GM23338 (cell line): ENCODE data around the gene NEK6. TPM values are rescaled to one million over a fixed set of nuclear protein-coding genes. Genes with fewer than 3 reads are reported as not detected.

ENCODE experiments used
- ATAC-seq: fragments of 200-7000 bp; cut with Tn5 transposase; 3 replicates; pipeline ENCODE4 v1.9.1; 2020
- DNase-seq: peaks from one replicate; pipeline ENCODE4 v3.0.0-alpha.2; 2015; ENCODE audit warnings: low spot score
- H2AFZ ChIP-seq: fragments of 200-600 bp; sonication (generic); 2 replicates; pipeline ENCODE4 v1.8.0; 2016; ENCODE audit warnings: antibody characterized with exemption, mild to moderate bottlenecking, moderate library complexity
- H3F3A ChIP-seq: fragments of 200-600 bp; sonication (generic); replicated peaks from 2 replicates; pipeline ENCODE4 v1.8.0; 2017; ENCODE audit warnings: antibody characterized with exemption, mixed run types, low read depth
- H3K27ac ChIP-seq: fragments of 200-600 bp; sonication (generic); 2 replicates; pipeline ENCODE4 v1.6.1; 2016; ENCODE audit warnings: low read depth
- H3K27me3 ChIP-seq: fragments of 200-600 bp; sonication (generic); 2 replicates; pipeline ENCODE4 v1.8.0; 2016; ENCODE audit warnings: mild to moderate bottlenecking, mixed run types, moderate library complexity; ENCODE audit not compliant: insufficient read depth
- H3K36me3 ChIP-seq: fragments of 200-600 bp; sonication (generic); 2 replicates; pipeline ENCODE4 v1.8.0; 2016; ENCODE audit warnings: mild to moderate bottlenecking; ENCODE audit not compliant: insufficient read depth
- H3K4me1 ChIP-seq: fragments of 200-600 bp; sonication (generic); 2 replicates; pipeline ENCODE4 v1.8.0; 2016; ENCODE audit warnings: mild to moderate bottlenecking, moderate library complexity; ENCODE audit not compliant: insufficient read depth
- H3K4me2 ChIP-seq: fragments of 200-600 bp; sonication (generic); 2 replicates; pipeline ENCODE4 v1.7.1; 2017; ENCODE audit warnings: mixed run types
- H3K4me3 ChIP-seq: fragments of 200-600 bp; sonication (generic); 2 replicates; pipeline ENCODE4 v1.6.1; 2016; ENCODE audit warnings: mixed run types
- H3K79me2 ChIP-seq: fragments of 200-600 bp; sonication (generic); replicated peaks from 2 replicates; pipeline ENCODE4 v1.8.0; 2017; ENCODE audit warnings: mild to moderate bottlenecking; ENCODE audit not compliant: insufficient read depth
- H3K9me2 ChIP-seq: fragments of 200-600 bp; sonication (generic); 2 replicates; pipeline ENCODE4 v1.8.0; 2017; ENCODE audit not compliant: insufficient read depth
- H4K20me1 ChIP-seq: fragments of 200-600 bp; sonication (generic); replicated peaks from 2 replicates; pipeline ENCODE4 v1.8.0; 2017; ENCODE audit warnings: mild to moderate bottlenecking; ENCODE audit not compliant: insufficient read depth
- H3K27ac Mint-ChIP-seq: 2 replicates; pipeline ENCODE4 v1.8.0; 2020; ENCODE audit warnings: inconsistent platforms, mild to moderate bottlenecking, moderate library complexity, mixed read lengths
- H3K27me3 Mint-ChIP-seq: 3 replicates; pipeline ENCODE4 v1.8.0; 2022; ENCODE audit warnings: low read depth, mild to moderate bottlenecking, moderate library complexity, mixed read lengths, inconsistent platforms; ENCODE audit not compliant: insufficient read depth, poor library complexity
- H3K36me3 Mint-ChIP-seq: 3 replicates; pipeline ENCODE4 v1.8.0; 2021; ENCODE audit warnings: low read depth, mild to moderate bottlenecking, inconsistent platforms, moderate library complexity, mixed read lengths
- H3K4me1 Mint-ChIP-seq: 3 replicates; pipeline ENCODE4 v1.8.0; 2020; ENCODE audit warnings: mild to moderate bottlenecking, inconsistent platforms, mixed read lengths
- H3K4me3 Mint-ChIP-seq: 3 replicates; pipeline ENCODE4 v1.8.0; 2021; ENCODE audit warnings: moderate library complexity, mild to moderate bottlenecking, inconsistent platforms, mixed read lengths
- H3K9me3 Mint-ChIP-seq: 3 replicates; pipeline ENCODE4 v1.8.0; 2020; ENCODE audit warnings: moderate library complexity, mild to moderate bottlenecking, inconsistent platforms, mixed read lengths
- CREB1 ChIP-seq: fragments of 250-450 bp; sonication (Bioruptor Pico); IDR thresholded peaks from 2 replicates; pipeline ENCODE4 v1.5.0; 2020; ENCODE audit warnings: low read depth, mild to moderate bottlenecking, moderate library complexity
- EZH2 ChIP-seq: fragments of 200-600 bp; sonication (generic); IDR thresholded peaks from one replicate; pipeline ENCODE4 v1.8.0; 2017; ENCODE audit warnings: antibody characterized with exemption, mild to moderate bottlenecking, low read depth; ENCODE audit not compliant: unreplicated experiment
- EZH2phosphoT487 ChIP-seq: fragments of 200-600 bp; sonication (generic); IDR thresholded peaks from one replicate; pipeline ENCODE4 v1.8.1; 2018; ENCODE audit warnings: antibody characterized with exemption; ENCODE audit not compliant: unreplicated experiment
- JUNB ChIP-seq: IDR thresholded peaks from one replicate; pipeline ENCODE4 v1.6.1; 2016; ENCODE audit warnings: antibody characterized with exemption; ENCODE audit not compliant: unreplicated experiment
- NANOG ChIP-seq: IDR thresholded peaks from 2 replicates; pipeline ENCODE4 v1.6.1; 2016; ENCODE audit warnings: antibody characterized with exemption, borderline replicate concordance
- STAT1 ChIP-seq: IDR thresholded peaks from one replicate; pipeline ENCODE4 v1.6.1; 2016; ENCODE audit warnings: antibody characterized with exemption; ENCODE audit not compliant: unreplicated experiment
- ZNF331 ChIP-seq: fragments of 250-450 bp; sonication (Bioruptor Pico); IDR thresholded peaks from 2 replicates; pipeline ENCODE4 v1.5.0; 2020; ENCODE audit warnings: low read depth, mild to moderate bottlenecking, moderate library complexity
- polyA plus RNA-seq: library from polyadenylated mRNA; unstranded; fragments of >200 nt; fragmentation: Nextera tagmentation; extraction: Ambion mirVana; gene quantifications from 2 replicates; pipeline ENCODE4 v1.2.1, GENCODE V29; 2016
- total RNA-seq: library from RNA; depleted of rRNA; stranded (reverse); fragments of >200 nt; shearing (Covaris generic); gene quantifications from 2 replicates; pipeline ENCODE4 v1.2.3, GENCODE V29; 2014
- TF ChIP-seq, protein P1 (sequence below), 2 experiments: fragments of 200-600 bp in 1 of 2; sonication (generic) in 1 of 2; conservative IDR thresholded peaks; 2 replicates each; pipeline versions ENCODE4 v1.5.1 to v1.6.1; 2016 to 2017; ENCODE audit warnings: antibody characterized with exemption in 2 of 2, low read depth in 2 of 2, mild to moderate bottlenecking in 2 of 2, moderate library complexity in 1 of 2
- TF ChIP-seq, protein P2 (sequence below): IDR thresholded peaks from 2 replicates; pipeline ENCODE4 v1.6.1; 2016; ENCODE audit warnings: antibody characterized with exemption
- TF ChIP-seq, protein P3 (sequence below): fragments of 250-450 bp; sonication (Bioruptor Pico); IDR thresholded peaks from 2 replicates; pipeline ENCODE4 v1.5.0; 2020; ENCODE audit warnings: mild to moderate bottlenecking, moderate library complexity

Gene NEK6
- total and polyA plus RNA-seq, 2 experiments from 2014 or later, result 8.1 to 11.2 TPM

DNA sequence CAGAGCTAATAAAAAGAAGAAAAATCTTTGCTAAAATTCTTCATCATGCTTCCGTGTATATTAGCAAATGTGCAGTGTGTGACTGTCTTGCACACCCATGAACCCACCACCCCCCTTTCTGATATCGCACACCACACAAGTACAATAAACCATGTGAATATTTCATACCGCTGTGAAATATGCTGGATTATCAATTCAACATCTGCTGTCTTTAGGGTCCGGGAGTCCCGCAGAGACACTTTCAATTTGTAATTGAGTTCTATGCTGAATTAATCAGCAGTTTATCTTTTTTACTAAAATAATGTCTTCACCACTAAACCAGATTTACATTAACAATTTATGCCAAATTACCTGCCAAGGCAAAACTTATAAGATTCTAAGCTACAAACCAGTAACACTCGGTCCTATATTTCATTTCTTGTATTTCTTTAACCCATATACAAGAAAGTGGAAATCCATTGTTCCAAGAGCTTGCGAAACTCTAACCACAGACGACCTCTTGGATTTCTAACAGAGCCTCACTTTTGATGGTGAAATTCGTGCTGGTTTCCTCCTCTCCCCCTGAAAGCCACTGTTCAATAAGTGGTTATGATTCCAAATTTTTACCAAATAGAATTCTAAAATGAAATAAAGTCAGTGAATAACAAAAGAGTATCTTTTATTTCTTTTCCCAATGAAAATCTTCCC is 113.3 kb downstream of the NEK6 start:
- Mint-ChIP-seq H3K27me3 (no peaks in the 10 kb centered on the region), H3K4me3 (no peak overlapping the region), H3K27ac (no peak overlapping the region; the same call in 1 of the 2 replicates), H3K9me3 (peaks cover 3% of the 10 kb centered on the region; the same call in 2 of the 3 replicates), H3K36me3 (peaks cover 21% of the 10 kb centered on the region; the same call in 2 of the 3 replicates), H3K4me1 (peaks cover 37% of the 10 kb centered on the region)
- no peak for ATAC-seq
- no peak for DNase-seq
- Histone ChIP-seq H3K4me1 (no peaks in the 10 kb centered on the region), H3K9me2 (no peaks in the 10 kb centered on the region), H3K79me2 (peaks cover 98% of the 10 kb centered on the region), H3K27me3 (no peaks in the 10 kb centered on the region), H3F3A (no peaks in the 10 kb centered on the region), H4K20me1 (peaks cover 23% of the 10 kb centered on the region; the same call in 1 of the 2 replicates), H3K27ac (no peak overlapping the region), H2AFZ (no peak overlapping the region), H3K36me3 (no peaks in the 10 kb centered on the region), H3K4me2 (no peak overlapping the region), H3K4me3 (no peak overlapping the region)
- TF ChIP-seq, protein P1, sequence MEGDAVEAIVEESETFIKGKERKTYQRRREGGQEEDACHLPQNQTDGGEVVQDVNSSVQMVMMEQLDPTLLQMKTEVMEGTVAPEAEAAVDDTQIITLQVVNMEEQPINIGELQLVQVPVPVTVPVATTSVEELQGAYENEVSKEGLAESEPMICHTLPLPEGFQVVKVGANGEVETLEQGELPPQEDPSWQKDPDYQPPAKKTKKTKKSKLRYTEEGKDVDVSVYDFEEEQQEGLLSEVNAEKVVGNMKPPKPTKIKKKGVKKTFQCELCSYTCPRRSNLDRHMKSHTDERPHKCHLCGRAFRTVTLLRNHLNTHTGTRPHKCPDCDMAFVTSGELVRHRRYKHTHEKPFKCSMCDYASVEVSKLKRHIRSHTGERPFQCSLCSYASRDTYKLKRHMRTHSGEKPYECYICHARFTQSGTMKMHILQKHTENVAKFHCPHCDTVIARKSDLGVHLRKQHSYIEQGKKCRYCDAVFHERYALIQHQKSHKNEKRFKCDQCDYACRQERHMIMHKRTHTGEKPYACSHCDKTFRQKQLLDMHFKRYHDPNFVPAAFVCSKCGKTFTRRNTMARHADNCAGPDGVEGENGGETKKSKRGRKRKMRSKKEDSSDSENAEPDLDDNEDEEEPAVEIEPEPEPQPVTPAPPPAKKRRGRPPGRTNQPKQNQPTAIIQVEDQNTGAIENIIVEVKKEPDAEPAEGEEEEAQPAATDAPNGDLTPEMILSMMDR (conservative IDR thresholded peaks at IDR 0.05; ENCODE audit: low read depth in 2 of 2), result no peak

DNA sequence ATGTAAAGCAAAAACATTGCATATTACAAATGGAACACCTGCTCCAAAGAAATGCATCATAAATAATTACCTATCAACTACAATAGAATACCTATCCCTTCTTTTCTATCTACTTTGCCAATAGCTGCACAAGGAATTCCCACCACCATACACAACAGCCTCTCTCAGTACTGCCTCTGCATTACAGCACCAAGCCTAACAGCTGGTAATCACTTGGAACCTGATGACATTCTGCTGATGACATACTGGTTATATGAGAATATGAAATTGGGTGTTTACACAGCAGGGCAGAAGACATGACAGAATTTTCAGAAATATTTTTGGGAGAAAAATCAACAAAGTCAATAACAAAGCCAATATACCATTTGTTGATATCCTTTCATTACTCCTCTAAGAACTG is 114.3 kb downstream of the NEK6 start:
- H3K27me3 ChIP-seq, result no peaks in the 10 kb centered on the region
- H3K27me3 Mint-ChIP-seq, result no peaks in the 10 kb centered on the region
- ATAC-seq, result no peak
- no peak overlapping the region for H3K27ac ChIP-seq
- 0 out of 2 replicates have a peak overlapping the region, but pooled peaks have one; percentile 14 for H3K4me2 ChIP-seq
- peaks cover 3% of the 10 kb centered on the region; the same call in 2 of the 3 replicates for H3K9me3 Mint-ChIP-seq
- H3K79me2 ChIP-seq, result peaks cover 98% of the 10 kb centered on the region
- no peak overlapping the region for H2AFZ ChIP-seq
- no peaks in the 10 kb centered on the region for H3F3A ChIP-seq
- H3K27ac Mint-ChIP-seq, result no peak overlapping the region
- no peaks in the 10 kb centered on the region for H3K4me1 ChIP-seq
- peaks cover 26% of the 10 kb centered on the region; the same call in 1 of the 2 replicates for H4K20me1 ChIP-seq
- DNase-seq, result no peak
- no peaks in the 10 kb centered on the region for H3K9me2 ChIP-seq
- no peak overlapping the region for H3K4me3 Mint-ChIP-seq
- no peaks in the 10 kb centered on the region for H3K36me3 ChIP-seq
- H3K36me3 Mint-ChIP-seq, result peaks cover 22% of the 10 kb centered on the region; the same call in 2 of the 3 replicates
- H3K4me1 Mint-ChIP-seq, result peaks cover 37% of the 10 kb centered on the region
- H3K4me3 ChIP-seq, result no peak overlapping the region
- TF ChIP-seq CREB1 (no peak), EZH2phosphoT487 (no peak), NANOG (no peak), EZH2 (no peak), ZNF331 (CRISPR knock-in tag) (no peak), STAT1 (no peak), JUNB (no peak)
- TF ChIP-seq, protein P2, sequence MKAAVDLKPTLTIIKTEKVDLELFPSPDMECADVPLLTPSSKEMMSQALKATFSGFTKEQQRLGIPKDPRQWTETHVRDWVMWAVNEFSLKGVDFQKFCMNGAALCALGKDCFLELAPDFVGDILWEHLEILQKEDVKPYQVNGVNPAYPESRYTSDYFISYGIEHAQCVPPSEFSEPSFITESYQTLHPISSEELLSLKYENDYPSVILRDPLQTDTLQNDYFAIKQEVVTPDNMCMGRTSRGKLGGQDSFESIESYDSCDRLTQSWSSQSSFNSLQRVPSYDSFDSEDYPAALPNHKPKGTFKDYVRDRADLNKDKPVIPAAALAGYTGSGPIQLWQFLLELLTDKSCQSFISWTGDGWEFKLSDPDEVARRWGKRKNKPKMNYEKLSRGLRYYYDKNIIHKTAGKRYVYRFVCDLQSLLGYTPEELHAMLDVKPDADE, result no peak
- TF ChIP-seq, protein P3, sequence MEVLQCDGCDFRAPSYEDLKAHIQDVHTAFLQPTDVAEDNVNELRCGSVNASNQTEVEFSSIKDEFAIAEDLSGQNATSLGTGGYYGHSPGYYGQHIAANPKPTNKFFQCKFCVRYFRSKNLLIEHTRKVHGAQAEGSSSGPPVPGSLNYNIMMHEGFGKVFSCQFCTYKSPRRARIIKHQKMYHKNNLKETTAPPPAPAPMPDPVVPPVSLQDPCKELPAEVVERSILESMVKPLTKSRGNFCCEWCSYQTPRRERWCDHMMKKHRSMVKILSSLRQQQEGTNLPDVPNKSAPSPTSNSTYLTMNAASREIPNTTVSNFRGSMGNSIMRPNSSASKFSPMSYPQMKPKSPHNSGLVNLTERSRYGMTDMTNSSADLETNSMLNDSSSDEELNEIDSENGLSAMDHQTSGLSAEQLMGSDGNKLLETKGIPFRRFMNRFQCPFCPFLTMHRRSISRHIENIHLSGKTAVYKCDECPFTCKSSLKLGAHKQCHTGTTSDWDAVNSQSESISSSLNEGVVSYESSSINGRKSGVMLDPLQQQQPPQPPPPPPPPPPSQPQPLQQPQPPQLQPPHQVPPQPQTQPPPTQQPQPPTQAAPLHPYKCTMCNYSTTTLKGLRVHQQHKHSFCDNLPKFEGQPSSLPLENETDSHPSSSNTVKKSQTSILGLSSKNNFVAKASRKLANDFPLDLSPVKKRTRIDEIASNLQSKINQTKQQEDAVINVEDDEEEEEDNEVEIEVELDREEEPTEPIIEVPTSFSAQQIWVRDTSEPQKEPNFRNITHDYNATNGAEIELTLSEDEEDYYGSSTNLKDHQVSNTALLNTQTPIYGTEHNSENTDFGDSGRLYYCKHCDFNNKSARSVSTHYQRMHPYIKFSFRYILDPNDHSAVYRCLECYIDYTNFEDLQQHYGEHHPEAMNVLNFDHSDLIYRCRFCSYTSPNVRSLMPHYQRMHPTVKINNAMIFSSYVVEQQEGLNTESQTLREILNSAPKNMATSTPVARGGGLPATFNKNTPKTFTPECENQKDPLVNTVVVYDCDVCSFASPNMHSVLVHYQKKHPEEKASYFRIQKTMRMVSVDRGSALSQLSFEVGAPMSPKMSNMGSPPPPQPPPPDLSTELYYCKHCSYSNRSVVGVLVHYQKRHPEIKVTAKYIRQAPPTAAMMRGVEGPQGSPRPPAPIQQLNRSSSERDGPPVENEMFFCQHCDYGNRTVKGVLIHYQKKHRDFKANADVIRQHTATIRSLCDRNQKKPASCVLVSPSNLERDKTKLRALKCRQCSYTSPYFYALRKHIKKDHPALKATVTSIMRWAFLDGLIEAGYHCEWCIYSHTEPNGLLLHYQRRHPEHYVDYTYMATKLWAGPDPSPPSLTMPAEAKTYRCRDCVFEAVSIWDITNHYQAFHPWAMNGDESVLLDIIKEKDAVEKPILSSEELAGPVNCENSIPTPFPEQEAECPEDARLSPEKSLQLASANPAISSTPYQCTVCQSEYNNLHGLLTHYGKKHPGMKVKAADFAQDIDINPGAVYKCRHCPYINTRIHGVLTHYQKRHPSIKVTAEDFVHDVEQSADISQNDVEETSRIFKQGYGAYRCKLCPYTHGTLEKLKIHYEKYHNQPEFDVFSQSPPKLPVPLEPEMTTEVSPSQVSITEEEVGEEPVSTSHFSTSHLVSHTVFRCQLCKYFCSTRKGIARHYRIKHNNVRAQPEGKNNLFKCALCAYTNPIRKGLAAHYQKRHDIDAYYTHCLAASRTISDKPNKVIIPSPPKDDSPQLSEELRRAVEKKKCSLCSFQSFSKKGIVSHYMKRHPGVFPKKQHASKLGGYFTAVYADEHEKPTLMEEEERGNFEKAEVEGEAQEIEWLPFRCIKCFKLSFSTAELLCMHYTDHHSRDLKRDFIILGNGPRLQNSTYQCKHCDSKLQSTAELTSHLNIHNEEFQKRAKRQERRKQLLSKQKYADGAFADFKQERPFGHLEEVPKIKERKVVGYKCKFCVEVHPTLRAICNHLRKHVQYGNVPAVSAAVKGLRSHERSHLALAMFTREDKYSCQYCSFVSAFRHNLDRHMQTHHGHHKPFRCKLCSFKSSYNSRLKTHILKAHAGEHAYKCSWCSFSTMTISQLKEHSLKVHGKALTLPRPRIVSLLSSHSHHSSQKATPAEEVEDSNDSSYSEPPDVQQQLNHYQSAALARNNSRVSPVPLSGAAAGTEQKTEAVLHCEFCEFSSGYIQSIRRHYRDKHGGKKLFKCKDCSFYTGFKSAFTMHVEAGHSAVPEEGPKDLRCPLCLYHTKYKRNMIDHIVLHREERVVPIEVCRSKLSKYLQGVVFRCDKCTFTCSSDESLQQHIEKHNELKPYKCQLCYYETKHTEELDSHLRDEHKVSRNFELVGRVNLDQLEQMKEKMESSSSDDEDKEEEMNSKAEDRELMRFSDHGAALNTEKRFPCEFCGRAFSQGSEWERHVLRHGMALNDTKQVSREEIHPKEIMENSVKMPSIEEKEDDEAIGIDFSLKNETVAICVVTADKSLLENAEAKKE (CRISPR knock-in tag), result no peak
